Measurements from ENCODE around the gene PARD3B.

Gene PARD3B

GRCh38 chr2:204892506-204893255 is 347.4 kb downstream of the PARD3B start:
- no peak overlapping the region for H3K4me3 ChIP-seq (ENCODE audit: low read depth, low read length)
- no peak for TF ChIP-seq CTCF (IDR thresholded peaks at IDR 0.05; ENCODE audit: insufficient read depth, low read depth, low read length, missing control alignments)
- DNase-seq (ENCODE audit: low read depth): no peak

GRCh38 chr2:204896146-204896545 is 350.9 kb downstream of the PARD3B start:
- DNase-seq (ENCODE audit: low read depth): peak; percentile 17
- TF ChIP-seq CTCF (IDR thresholded peaks at IDR 0.05; ENCODE audit: insufficient read depth, low read depth, low read length, missing control alignments): no peak
- H3K4me3 ChIP-seq (ENCODE audit: low read depth, low read length): no peak overlapping the region

GRCh38 chr2:204897561-204897960 is 352.3 kb downstream of the PARD3B start:
- DNase-seq (ENCODE audit: low read depth): no peak
- no peak overlapping the region for H3K4me3 ChIP-seq (ENCODE audit: low read depth, low read length)
- no peak for TF ChIP-seq CTCF (IDR thresholded peaks at IDR 0.05; ENCODE audit: insufficient read depth, low read depth, low read length, missing control alignments)

- TF ChIP-seq CTCF (IDR thresholded peaks at IDR 0.05; ENCODE audit: insufficient read depth, low read depth, low read length, missing control alignments): no peak
These were observed 353.8 kb downstream of the PARD3B start for GRCh38 chr2:204898928-204899640.

GRCh38 chr2:204899983-204900382 is 354.7 kb downstream of the PARD3B start:
- H3K4me3 ChIP-seq (ENCODE audit: low read depth, low read length): no peak overlapping the region
- no peak for TF ChIP-seq CTCF (IDR thresholded peaks at IDR 0.05; ENCODE audit: insufficient read depth, low read depth, low read length, missing control alignments)
- no peak for DNase-seq (ENCODE audit: low read depth)

More at GRCh38 chr2:204898928-204899640, 353.8 kb downstream of the PARD3B start:
- no peak for DNase-seq (ENCODE audit: low read depth)
- no peak overlapping the region for H3K4me3 ChIP-seq (ENCODE audit: low read depth, low read length)

GRCh38 chr2:204900487-204900886 is 355.2 kb downstream of the PARD3B start:
- H3K4me3 ChIP-seq (ENCODE audit: low read depth, low read length): no peak overlapping the region
- DNase-seq (ENCODE audit: low read depth): no peak
- no peak for TF ChIP-seq CTCF (IDR thresholded peaks at IDR 0.05; ENCODE audit: insufficient read depth, low read depth, low read length, missing control alignments)

All from GM12865 (cell line).